ENCODE results near the gene ADAMTS16.

Gene ADAMTS16

GRCh38 chr5:5264727-5265126 is 124.6 kb downstream of the ADAMTS16 start:
- no peak overlapping the region for H2BK5ac ChIP-seq (ENCODE audit: low read depth, low read length, poor library complexity)
- peaks cover 0 to 2% of the 10 kb centered on the region in 2 experiments for H3K36me3 ChIP-seq (ENCODE audit: control insufficient read depth in 1 of 2, insufficient read depth in 2 of 2, low read length in 2 of 2)
- no peak overlapping the region for H3K23ac ChIP-seq (ENCODE audit: low read length)
- H3K27me3 ChIP-seq (ENCODE audit: insufficient read depth, low read length) = no peaks in the 10 kb centered on the region
- no peak overlapping the region for H2AK5ac ChIP-seq (ENCODE audit: low read length)
- WGBS (ENCODE audit: extremely low coverage, insufficient coverage, insufficient read length) = no CpG with 5 or more reads among the region's 3 CpGs
- no peak overlapping the region for H4K91ac ChIP-seq (ENCODE audit: low read depth, low read length)
- no peak overlapping the region for H2BK12ac ChIP-seq (ENCODE audit: low read length)
- no peak overlapping the region for H3K14ac ChIP-seq (ENCODE audit: low read length)
- H4K12ac ChIP-seq (ENCODE audit: low read depth, low read length) = no peak overlapping the region
- no peak overlapping the region for H3K4ac ChIP-seq (ENCODE audit: low read depth, low read length)
- H3K27ac ChIP-seq (ENCODE audit: low read depth, low read length) = no peak overlapping the region
- no peak overlapping the region for H3K4me3 ChIP-seq (ENCODE audit: low read depth, low read length)
- no peaks in the 10 kb centered on the region for H3K79me1 ChIP-seq (ENCODE audit: low read length)
- no peaks in the 10 kb centered on the region for H3K79me2 ChIP-seq (ENCODE audit: control insufficient read depth, insufficient read depth, low read length, poor library complexity)
- peaks cover 0 to 7% of the 10 kb centered on the region in 2 experiments for H3K4me1 ChIP-seq (ENCODE audit: control insufficient read depth in 1 of 2, insufficient read depth in 2 of 2, low read length in 2 of 2)
- no peak overlapping the region for H4K8ac ChIP-seq (ENCODE audit: low read depth, low read length)
- H2BK120ac ChIP-seq (ENCODE audit: insufficient read depth, low read length, poor library complexity) = no peak overlapping the region
- no peak overlapping the region for H3K9ac ChIP-seq (ENCODE audit: low read length)
- no peak for DNase-seq
- H3K18ac ChIP-seq (ENCODE audit: low read length) = no peak overlapping the region
- H3K9me3 ChIP-seq (ENCODE audit: insufficient read depth, low read depth, low read length) = peaks cover 3% of the 10 kb centered on the region
- H2AFZ ChIP-seq (ENCODE audit: insufficient read depth, low read length, poor library complexity) = no peak overlapping the region
- no peak overlapping the region for H3K4me2 ChIP-seq (ENCODE audit: low read length)

DNA sequence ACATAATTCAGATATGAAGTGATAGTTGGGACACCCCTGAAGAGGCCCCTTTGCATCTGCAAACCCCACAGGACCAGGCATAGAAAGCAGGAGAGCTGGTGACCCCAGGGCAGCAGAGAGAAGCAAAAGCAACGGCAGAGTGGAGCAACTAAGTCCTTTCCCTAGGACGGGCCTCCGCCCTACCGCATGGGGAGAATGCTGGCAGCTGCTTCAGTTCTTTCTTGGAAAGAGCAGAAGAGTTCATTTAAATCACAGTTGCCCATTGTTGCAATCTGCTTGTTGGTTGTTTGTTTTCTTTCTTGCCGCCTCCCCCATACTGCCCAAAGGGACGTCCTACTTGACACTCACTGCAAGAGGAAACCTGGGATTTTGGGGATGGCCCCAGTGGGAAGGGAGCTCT is 126.2 kb downstream of the ADAMTS16 start:
- Histone ChIP-seq H4K8ac (ENCODE audit: low read depth, low read length) (no peak overlapping the region), H2BK12ac (ENCODE audit: low read length) (no peak overlapping the region), H3K79me2 (ENCODE audit: control insufficient read depth, insufficient read depth, low read length, poor library complexity) (no peaks in the 10 kb centered on the region), H3K36me3 (ENCODE audit: control insufficient read depth in 1 of 2, insufficient read depth in 2 of 2, low read length in 2 of 2) (peaks cover 0 to 2% of the 10 kb centered on the region in 2 experiments), H2BK120ac (ENCODE audit: insufficient read depth, low read length, poor library complexity) (no peak overlapping the region), H3K4ac (ENCODE audit: low read depth, low read length) (no peak overlapping the region), H4K12ac (ENCODE audit: low read depth, low read length) (no peak overlapping the region), H3K14ac (ENCODE audit: low read length) (no peak overlapping the region), H3K9me3 (ENCODE audit: insufficient read depth, low read depth, low read length) (peaks cover 3% of the 10 kb centered on the region), H3K79me1 (ENCODE audit: low read length) (no peaks in the 10 kb centered on the region), H3K27me3 (ENCODE audit: insufficient read depth, low read length) (no peaks in the 10 kb centered on the region), H3K23ac (ENCODE audit: low read length) (no peak overlapping the region), H3K27ac (ENCODE audit: low read depth, low read length) (no peak overlapping the region), H4K91ac (ENCODE audit: low read depth, low read length) (no peak overlapping the region), H3K18ac (ENCODE audit: low read length) (no peak overlapping the region), H3K4me3 (ENCODE audit: low read depth, low read length) (no peak overlapping the region), H2AK5ac (ENCODE audit: low read length) (no peak overlapping the region), H2AFZ (ENCODE audit: insufficient read depth, low read length, poor library complexity) (no peak overlapping the region), H3K4me2 (ENCODE audit: low read length) (no peak overlapping the region), H2BK5ac (ENCODE audit: low read depth, low read length, poor library complexity) (no peak overlapping the region), H3K4me1 (ENCODE audit: control insufficient read depth in 1 of 2, insufficient read depth in 2 of 2, low read length in 2 of 2) (peaks cover 0 to 10% of the 10 kb centered on the region in 2 experiments), H3K9ac (ENCODE audit: low read length) (no peak overlapping the region)
- DNase-seq = no peak
- no CpG with 5 or more reads among the region's 6 CpGs for WGBS (ENCODE audit: extremely low coverage, insufficient coverage, insufficient read length)

GRCh38 chr5:5270161-5270560 is 130.0 kb downstream of the ADAMTS16 start:
- WGBS (ENCODE audit: extremely low coverage, insufficient coverage, insufficient read length) = no CpG with 5 or more reads among the region's 9 CpGs
- H3K4me3 ChIP-seq (ENCODE audit: low read depth, low read length) = no peak overlapping the region
- no peaks in the 10 kb centered on the region for H3K79me2 ChIP-seq (ENCODE audit: control insufficient read depth, insufficient read depth, low read length, poor library complexity)
- H3K36me3 ChIP-seq (ENCODE audit: control insufficient read depth in 1 of 2, insufficient read depth in 2 of 2, low read length in 2 of 2) = peaks cover 0 to 2% of the 10 kb centered on the region in 2 experiments
- H3K4me1 ChIP-seq (ENCODE audit: control insufficient read depth in 1 of 2, insufficient read depth in 2 of 2, low read length in 2 of 2) = peaks cover 0 to 4% of the 10 kb centered on the region in 2 experiments
- no peak overlapping the region for H4K8ac ChIP-seq (ENCODE audit: low read depth, low read length)
- no peak overlapping the region for H3K18ac ChIP-seq (ENCODE audit: low read length)
- H3K4ac ChIP-seq (ENCODE audit: low read depth, low read length) = no peak overlapping the region
- no peak overlapping the region for H2BK5ac ChIP-seq (ENCODE audit: low read depth, low read length, poor library complexity)
- H3K23ac ChIP-seq (ENCODE audit: low read length) = no peak overlapping the region
- no peak overlapping the region for H2BK120ac ChIP-seq (ENCODE audit: insufficient read depth, low read length, poor library complexity)
- no peaks in the 10 kb centered on the region for H3K27me3 ChIP-seq (ENCODE audit: insufficient read depth, low read length)
- H2AFZ ChIP-seq (ENCODE audit: insufficient read depth, low read length, poor library complexity) = no peak overlapping the region
- no peak overlapping the region for H3K14ac ChIP-seq (ENCODE audit: low read length)
- no peak overlapping the region for H3K4me2 ChIP-seq (ENCODE audit: low read length)
- no peaks in the 10 kb centered on the region for H3K79me1 ChIP-seq (ENCODE audit: low read length)
- no peak overlapping the region for H2AK5ac ChIP-seq (ENCODE audit: low read length)
- H3K9ac ChIP-seq (ENCODE audit: low read length) = no peak overlapping the region
- DNase-seq = no peak
- no peak overlapping the region for H3K27ac ChIP-seq (ENCODE audit: low read depth, low read length)
- no peak overlapping the region for H4K91ac ChIP-seq (ENCODE audit: low read depth, low read length)
- peaks cover 3% of the 10 kb centered on the region for H3K9me3 ChIP-seq (ENCODE audit: insufficient read depth, low read depth, low read length)
- H2BK12ac ChIP-seq (ENCODE audit: low read length) = no peak overlapping the region
- H4K12ac ChIP-seq (ENCODE audit: low read depth, low read length) = no peak overlapping the region

GRCh38 chr5:5270958-5271785 is 131.0 kb downstream of the ADAMTS16 start:
- H2BK5ac ChIP-seq (ENCODE audit: low read depth, low read length, poor library complexity) = no peak overlapping the region
- no peak overlapping the region for H4K91ac ChIP-seq (ENCODE audit: low read depth, low read length)
- H3K23ac ChIP-seq (ENCODE audit: low read length) = no peak overlapping the region
- H2AFZ ChIP-seq (ENCODE audit: insufficient read depth, low read length, poor library complexity) = no peak overlapping the region
- no peaks in the 10 kb centered on the region for H3K79me2 ChIP-seq (ENCODE audit: control insufficient read depth, insufficient read depth, low read length, poor library complexity)
- H4K12ac ChIP-seq (ENCODE audit: low read depth, low read length) = no peak overlapping the region
- H3K4me3 ChIP-seq (ENCODE audit: low read depth, low read length) = no peak overlapping the region
- no peak overlapping the region for H3K4me2 ChIP-seq (ENCODE audit: low read length)
- H2BK12ac ChIP-seq (ENCODE audit: low read length) = no peak overlapping the region
- H4K8ac ChIP-seq (ENCODE audit: low read depth, low read length) = no peak overlapping the region
- no peak overlapping the region for H3K27ac ChIP-seq (ENCODE audit: low read depth, low read length)
- H3K14ac ChIP-seq (ENCODE audit: low read length) = no peak overlapping the region
- H3K9me3 ChIP-seq (ENCODE audit: insufficient read depth, low read depth, low read length) = peaks cover 3% of the 10 kb centered on the region
- H2AK5ac ChIP-seq (ENCODE audit: low read length) = no peak overlapping the region
- no peak overlapping the region for H3K9ac ChIP-seq (ENCODE audit: low read length)
- no peak overlapping the region for H3K4ac ChIP-seq (ENCODE audit: low read depth, low read length)
- peak; percentile 85 to 89 for DNase-seq
- WGBS (ENCODE audit: extremely low coverage, insufficient coverage, insufficient read length) = no CpG with 5 or more reads among the region's 18 CpGs
- no peaks in the 10 kb centered on the region for H3K27me3 ChIP-seq (ENCODE audit: insufficient read depth, low read length)
- no peak overlapping the region for H3K18ac ChIP-seq (ENCODE audit: low read length)
- peaks cover 0 to 4% of the 10 kb centered on the region in 2 experiments for H3K4me1 ChIP-seq (ENCODE audit: control insufficient read depth in 1 of 2, insufficient read depth in 2 of 2, low read length in 2 of 2)
- peaks cover 0 to 2% of the 10 kb centered on the region in 2 experiments for H3K36me3 ChIP-seq (ENCODE audit: control insufficient read depth in 1 of 2, insufficient read depth in 2 of 2, low read length in 2 of 2)
- no peak overlapping the region for H2BK120ac ChIP-seq (ENCODE audit: insufficient read depth, low read length, poor library complexity)
- no peaks in the 10 kb centered on the region for H3K79me1 ChIP-seq (ENCODE audit: low read length)

All from trophoblast cell (in vitro differentiated cells and primary cell).